Smooth muscle cell (in vitro differentiated cells): ENCODE data around the gene UBE2O. TPM values are rescaled to one million over a fixed set of nuclear protein-coding genes. Genes with fewer than 3 reads are reported as not detected.

Source experiments
- DNase-seq: peaks from one replicate; lab custom pipeline; 2025; ENCODE audit not compliant: unreplicated experiment; lab: John Stamatoyannopoulos, UW
- H2AFZ ChIP-seq: fragments of 200-600 bp; sonication (generic); 2 replicates; pipeline ENCODE4 v1.6.0; 2016; ENCODE audit warnings: antibody characterized with exemption, low read depth, mild to moderate bottlenecking
- H3F3A ChIP-seq: fragments of 200-600 bp; sonication (generic); 2 replicates; pipeline ENCODE4 v1.6.0; 2017; ENCODE audit warnings: antibody characterized with exemption, low read depth
- H3K27ac ChIP-seq: fragments of 200-600 bp; sonication (generic); 2 replicates; pipeline ENCODE4 v1.5.1; 2016; ENCODE audit warnings: low read depth, mild to moderate bottlenecking
- H3K27me3 ChIP-seq: fragments of 200-600 bp; sonication (generic); 2 replicates; pipeline ENCODE4 v1.6.1; 2016; ENCODE audit warnings: low read depth, mild to moderate bottlenecking
- H3K36me3 ChIP-seq: fragments of 200-600 bp; sonication (generic); 2 replicates; pipeline ENCODE4 v1.5.1; 2016; ENCODE audit warnings: low read depth
- H3K4me1 ChIP-seq: fragments of 200-600 bp; sonication (generic); 2 replicates; pipeline ENCODE4 v1.5.1; 2016; ENCODE audit warnings: low read depth
- H3K4me2 ChIP-seq: fragments of 200-600 bp; sonication (generic); 2 replicates; pipeline ENCODE4 v1.6.0; 2016; ENCODE audit warnings: mild to moderate bottlenecking
- H3K4me3 ChIP-seq: fragments of 200-600 bp; sonication (generic); 2 replicates; pipeline ENCODE4 v1.5.1; 2016; ENCODE audit warnings: mild to moderate bottlenecking
- H3K79me2 ChIP-seq: fragments of 200-600 bp; sonication (generic); 2 replicates; pipeline ENCODE4 v1.6.0; 2016; ENCODE audit warnings: low read depth, mild to moderate bottlenecking
- H3K9ac ChIP-seq: fragments of 200-600 bp; sonication (generic); 2 replicates; pipeline ENCODE4 v1.6.0; 2016; ENCODE audit warnings: low read depth
- H3K9me3 ChIP-seq: fragments of 200-600 bp; sonication (generic); replicated peaks from 2 replicates; pipeline ENCODE4 v1.5.1; 2016; ENCODE audit warnings: low read depth
- H4K20me1 ChIP-seq: fragments of 200-600 bp; sonication (generic); 2 replicates; pipeline ENCODE4 v1.6.0; 2016; ENCODE audit warnings: low read depth
- WGBS: methylation state at CpG from one replicate; pipeline ENCODE4 v1.1.7; 2016; ENCODE audit warnings: low lambda C conversion rate; 5-methylcytosine and 5-hydroxymethylcytosine counted together
- polyA plus RNA-seq: library from polyadenylated mRNA; unstranded; fragments of >200 nt; fragmentation: Nextera tagmentation; extraction: Ambion mirVana; gene quantifications from 2 replicates; pipeline ENCODE4 v1.2.1, GENCODE V29; 2016
- total RNA-seq: library from RNA; depleted of rRNA; stranded (reverse); fragments of >200 nt; gene quantifications from 2 replicates; pipeline ENCODE4 v1.2.3, GENCODE V29; 2014
- TF ChIP-seq, protein P1 (sequence below): fragments of 200-600 bp; sonication (generic); IDR thresholded peaks from 2 replicates; pipeline ENCODE4 v1.5.1; 2017; ENCODE audit warnings: borderline replicate concordance, mild to moderate bottlenecking, antibody characterized with exemption; ENCODE audit not compliant: insufficient read depth, poor library complexity, severe bottlenecking

UBE2O gene
- total and polyA plus RNA-seq, 2 experiments from 2014 or later: 10.1 to 12.1 TPM

GRCh38 chr17:76405967-76406647 is 46.8 kb downstream of the UBE2O start:
- no peak overlapping the region for H3K9ac ChIP-seq
- H3F3A ChIP-seq: no peaks in the 10 kb centered on the region
- TF ChIP-seq, protein P1, sequence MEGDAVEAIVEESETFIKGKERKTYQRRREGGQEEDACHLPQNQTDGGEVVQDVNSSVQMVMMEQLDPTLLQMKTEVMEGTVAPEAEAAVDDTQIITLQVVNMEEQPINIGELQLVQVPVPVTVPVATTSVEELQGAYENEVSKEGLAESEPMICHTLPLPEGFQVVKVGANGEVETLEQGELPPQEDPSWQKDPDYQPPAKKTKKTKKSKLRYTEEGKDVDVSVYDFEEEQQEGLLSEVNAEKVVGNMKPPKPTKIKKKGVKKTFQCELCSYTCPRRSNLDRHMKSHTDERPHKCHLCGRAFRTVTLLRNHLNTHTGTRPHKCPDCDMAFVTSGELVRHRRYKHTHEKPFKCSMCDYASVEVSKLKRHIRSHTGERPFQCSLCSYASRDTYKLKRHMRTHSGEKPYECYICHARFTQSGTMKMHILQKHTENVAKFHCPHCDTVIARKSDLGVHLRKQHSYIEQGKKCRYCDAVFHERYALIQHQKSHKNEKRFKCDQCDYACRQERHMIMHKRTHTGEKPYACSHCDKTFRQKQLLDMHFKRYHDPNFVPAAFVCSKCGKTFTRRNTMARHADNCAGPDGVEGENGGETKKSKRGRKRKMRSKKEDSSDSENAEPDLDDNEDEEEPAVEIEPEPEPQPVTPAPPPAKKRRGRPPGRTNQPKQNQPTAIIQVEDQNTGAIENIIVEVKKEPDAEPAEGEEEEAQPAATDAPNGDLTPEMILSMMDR: no peak
- H3K9me3 ChIP-seq: no peaks in the 10 kb centered on the region
- no peaks in the 10 kb centered on the region for H3K27me3 ChIP-seq
- H4K20me1 ChIP-seq: peaks cover 73% of the 10 kb centered on the region
- H3K4me1 ChIP-seq: no peaks in the 10 kb centered on the region
- no peaks in the 10 kb centered on the region for H3K79me2 ChIP-seq
- H3K36me3 ChIP-seq: peaks cover 3% of the 10 kb centered on the region
- no peak overlapping the region for H3K4me3 ChIP-seq
- H3K27ac ChIP-seq: no peak overlapping the region
- DNase-seq: no peak
- 93% methylated on average over 16 of the region's 16 CpGs for WGBS
- H3K4me2 ChIP-seq: no peak overlapping the region
- no peak overlapping the region for H2AFZ ChIP-seq

GRCh38 chr17:76405607-76405966 is 47.4 kb downstream of the UBE2O start:
- Histone ChIP-seq H3K4me2 (no peak overlapping the region), H3K9me3 (no peaks in the 10 kb centered on the region), H4K20me1 (peaks cover 69% of the 10 kb centered on the region), H3K9ac (no peak overlapping the region), H3K4me3 (no peak overlapping the region), H3F3A (no peaks in the 10 kb centered on the region), H3K27me3 (no peaks in the 10 kb centered on the region), H3K36me3 (peaks cover 3% of the 10 kb centered on the region), H3K79me2 (no peaks in the 10 kb centered on the region), H3K4me1 (no peaks in the 10 kb centered on the region), H2AFZ (no peak overlapping the region), H3K27ac (no peak overlapping the region)
- DNase-seq: no peak
- 89% methylated on average over 9 of the region's 9 CpGs for WGBS
- TF ChIP-seq, protein P1: no peak

DNA sequence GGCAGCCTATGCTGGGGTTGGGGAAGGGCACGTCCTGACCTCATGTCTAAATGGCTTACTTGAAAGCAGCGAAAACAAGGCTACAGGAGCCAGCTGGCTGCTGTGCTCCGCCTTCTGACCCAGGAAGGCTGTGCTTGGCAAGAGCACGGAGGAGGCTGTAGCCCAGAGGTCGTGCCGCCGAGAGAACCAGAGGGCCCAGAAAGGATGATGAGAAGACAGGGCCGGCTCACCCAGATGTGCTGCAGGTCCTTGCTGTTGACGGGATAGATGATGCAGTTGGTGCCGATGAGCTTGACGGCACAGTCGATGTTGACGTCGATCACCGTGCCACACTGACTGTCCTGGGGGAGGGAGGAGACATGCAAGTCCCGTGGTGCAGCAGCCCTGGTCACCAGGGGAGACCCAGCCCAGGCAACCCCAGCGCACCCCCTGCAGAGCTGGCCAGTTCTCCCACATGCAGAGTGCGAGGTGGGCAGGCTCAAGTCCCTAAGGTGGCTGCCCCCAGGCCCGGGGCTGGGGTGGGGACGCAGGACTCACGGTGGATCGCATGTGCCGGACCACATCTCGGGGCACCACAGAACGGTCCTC is 47.9 kb downstream of the UBE2O start:
- H4K20me1 ChIP-seq: peaks cover 63% of the 10 kb centered on the region
- H3K4me1 ChIP-seq: no peaks in the 10 kb centered on the region
- no peaks in the 10 kb centered on the region for H3K9me3 ChIP-seq
- peaks cover 3% of the 10 kb centered on the region for H3K36me3 ChIP-seq
- no peak overlapping the region for H2AFZ ChIP-seq
- TF ChIP-seq, protein P1: no peak
- H3K9ac ChIP-seq: no peak overlapping the region
- 97% methylated on average over 25 of the region's 25 CpGs for WGBS
- no peak overlapping the region for H3K4me2 ChIP-seq
- H3F3A ChIP-seq: no peaks in the 10 kb centered on the region
- no peaks in the 10 kb centered on the region for H3K79me2 ChIP-seq
- H3K27ac ChIP-seq: no peak overlapping the region
- no peak overlapping the region for H3K4me3 ChIP-seq
- H3K27me3 ChIP-seq: no peaks in the 10 kb centered on the region
- DNase-seq: no peak

GRCh38 chr17:76404256-76404655 is 48.7 kb downstream of the UBE2O start:
- Histone ChIP-seq H2AFZ (no peak overlapping the region), H3K27ac (no peak overlapping the region), H3K27me3 (no peaks in the 10 kb centered on the region), H3K36me3 (peaks cover 3% of the 10 kb centered on the region), H3K4me3 (no peak overlapping the region), H3K4me2 (no peak overlapping the region), H4K20me1 (peaks cover 55% of the 10 kb centered on the region), H3K4me1 (no peaks in the 10 kb centered on the region), H3K9ac (no peak overlapping the region), H3K9me3 (no peaks in the 10 kb centered on the region), H3F3A (no peaks in the 10 kb centered on the region), H3K79me2 (no peaks in the 10 kb centered on the region)
- DNase-seq: no peak
- TF ChIP-seq, protein P1: no peak
- WGBS: 98% methylated on average over 6 of the region's 6 CpGs
